Measurements from ENCODE around the gene CYLD.

CYLD gene

DNA sequence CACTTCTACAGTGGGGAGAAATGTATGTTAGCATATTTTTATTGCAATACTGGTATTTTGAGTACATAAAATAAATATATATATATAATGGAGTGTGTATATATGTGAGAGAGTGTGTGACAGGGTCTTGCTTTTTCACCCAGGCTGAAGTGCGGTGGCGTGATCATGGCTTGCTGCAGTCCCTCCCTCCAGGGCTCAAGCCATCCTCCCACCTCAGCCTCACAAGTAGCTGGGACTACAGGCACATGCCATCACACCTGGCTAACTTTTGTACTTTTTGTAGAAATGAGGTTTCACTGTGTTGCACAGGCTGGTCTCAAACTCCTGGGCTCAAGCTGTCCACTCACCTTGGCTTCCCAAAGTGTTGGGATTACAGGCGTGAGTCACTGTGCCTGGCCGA is 4.1 kb downstream of the CYLD start:
- TF ChIP-seq EGR1 (IDR thresholded peaks at IDR 0.05) (no peak), CEBPB (IDR thresholded peaks at IDR 0.05) (no peak), NFIC (IDR thresholded peaks at IDR 0.05) (no peak), RAD21 (IDR thresholded peaks at IDR 0.05; ENCODE audit: low read depth) (no peak), EP300 (IDR thresholded peaks at IDR 0.05; ENCODE audit: borderline replicate concordance) (no peak), YY1 (IDR thresholded peaks at IDR 0.05; ENCODE audit: low read depth) (no peak), TCF12 (IDR thresholded peaks at IDR 0.05; ENCODE audit: low read depth) (no peak), CREB1 (IDR thresholded peaks at IDR 0.05; ENCODE audit: low read depth) (no peak), TAF1 (IDR thresholded peaks at IDR 0.05; ENCODE audit: low read depth) (no peak)
- TF ChIP-seq, protein P1, sequence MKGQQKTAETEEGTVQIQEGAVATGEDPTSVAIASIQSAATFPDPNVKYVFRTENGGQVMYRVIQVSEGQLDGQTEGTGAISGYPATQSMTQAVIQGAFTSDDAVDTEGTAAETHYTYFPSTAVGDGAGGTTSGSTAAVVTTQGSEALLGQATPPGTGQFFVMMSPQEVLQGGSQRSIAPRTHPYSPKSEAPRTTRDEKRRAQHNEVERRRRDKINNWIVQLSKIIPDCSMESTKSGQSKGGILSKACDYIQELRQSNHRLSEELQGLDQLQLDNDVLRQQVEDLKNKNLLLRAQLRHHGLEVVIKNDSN (IDR thresholded peaks at IDR 0.05), result no peak
- TF ChIP-seq, protein P2, sequence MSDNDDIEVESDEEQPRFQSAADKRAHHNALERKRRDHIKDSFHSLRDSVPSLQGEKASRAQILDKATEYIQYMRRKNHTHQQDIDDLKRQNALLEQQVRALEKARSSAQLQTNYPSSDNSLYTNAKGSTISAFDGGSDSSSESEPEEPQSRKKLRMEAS (IDR thresholded peaks at IDR 0.05), result no peak

GRCh38 chr16:50747207-50747956 is 5.5 kb downstream of the CYLD start:
- TF ChIP-seq EP300 (IDR thresholded peaks at IDR 0.05; ENCODE audit: borderline replicate concordance), result no peak
- peak; percentile 47 for TF ChIP-seq RAD21 (IDR thresholded peaks at IDR 0.05; ENCODE audit: low read depth)

DNA sequence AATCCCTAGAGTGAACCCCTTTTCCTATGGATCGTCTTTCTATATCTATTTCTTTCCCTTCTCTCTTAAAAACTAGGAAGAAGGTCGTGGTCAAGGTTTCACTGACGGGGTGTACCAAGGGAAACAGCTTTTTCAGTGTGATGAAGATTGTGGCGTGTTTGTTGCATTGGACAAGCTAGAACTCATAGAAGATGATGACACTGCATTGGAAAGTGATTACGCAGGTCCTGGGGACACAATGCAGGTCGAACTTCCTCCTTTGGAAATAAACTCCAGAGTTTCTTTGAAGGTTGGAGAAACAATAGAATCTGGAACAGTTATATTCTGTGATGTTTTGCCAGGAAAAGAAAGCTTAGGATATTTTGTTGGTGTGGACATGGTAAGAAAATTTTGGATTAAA is 9.6 kb downstream of the CYLD start:
- no peak for TF ChIP-seq CREB1 (IDR thresholded peaks at IDR 0.05; ENCODE audit: low read depth)
- TF ChIP-seq EGR1 (IDR thresholded peaks at IDR 0.05), result no peak
- TF ChIP-seq, protein P1 (IDR thresholded peaks at IDR 0.05), result no peak
- TF ChIP-seq TCF12 (IDR thresholded peaks at IDR 0.05; ENCODE audit: low read depth), result no peak
- no peak for TF ChIP-seq TEAD4 (IDR thresholded peaks at IDR 0.05)
- TF ChIP-seq YY1 (IDR thresholded peaks at IDR 0.05; ENCODE audit: low read depth), result no peak
- no peak for TF ChIP-seq FOXM1 (IDR thresholded peaks at IDR 0.05; ENCODE audit: borderline replicate concordance, low read depth)
- no peak for TF ChIP-seq RAD21 (IDR thresholded peaks at IDR 0.05; ENCODE audit: low read depth)
- no peak for TF ChIP-seq CEBPB (IDR thresholded peaks at IDR 0.05)
- TF ChIP-seq, protein P2 (IDR thresholded peaks at IDR 0.05), result no peak

DNA sequence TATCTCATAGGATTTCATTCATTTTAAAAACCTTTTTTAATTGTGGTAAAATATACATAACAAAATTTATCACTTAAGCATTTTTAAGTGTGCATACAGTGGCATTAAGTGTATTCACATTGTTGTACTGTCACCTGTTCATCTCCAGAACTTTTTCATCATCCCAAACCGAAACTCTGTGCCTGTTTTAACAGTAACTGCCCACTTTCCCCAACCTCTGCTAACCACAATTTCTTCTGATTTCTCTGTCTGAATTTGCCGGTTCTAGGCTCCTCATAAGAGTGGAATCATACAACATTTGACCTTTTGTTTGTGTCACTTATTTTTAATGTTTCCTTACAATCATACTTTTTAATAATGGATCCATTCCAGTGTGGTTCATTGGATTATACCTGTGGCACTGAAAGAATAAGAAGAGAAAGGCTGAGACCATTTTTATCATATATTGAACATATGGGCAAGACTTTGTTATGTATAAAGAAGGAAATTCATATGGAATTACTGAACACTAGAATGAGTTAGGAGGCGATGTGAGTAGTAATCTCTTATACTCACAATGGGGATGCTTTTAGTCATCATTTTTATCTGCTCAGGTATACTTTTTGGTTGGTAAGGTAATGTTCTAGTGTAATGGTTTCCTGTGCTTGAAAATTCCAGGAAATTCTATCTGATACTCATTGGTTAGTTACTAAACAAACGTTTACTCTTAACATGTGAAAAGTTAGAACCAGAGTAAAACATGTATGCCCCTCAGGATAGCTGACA is 10.8 kb downstream of the CYLD start:
- TF ChIP-seq, protein P2 (IDR thresholded peaks at IDR 0.05), result no peak
- no peak for TF ChIP-seq TCF12 (IDR thresholded peaks at IDR 0.05; ENCODE audit: low read depth)
- TF ChIP-seq TEAD4 (IDR thresholded peaks at IDR 0.05), result no peak
- no peak for TF ChIP-seq FOXM1 (IDR thresholded peaks at IDR 0.05; ENCODE audit: borderline replicate concordance, low read depth)
- no peak for TF ChIP-seq EGR1 (IDR thresholded peaks at IDR 0.05)
- no peak for TF ChIP-seq NFIC (IDR thresholded peaks at IDR 0.05)
- no peak for TF ChIP-seq EP300 (IDR thresholded peaks at IDR 0.05; ENCODE audit: borderline replicate concordance)
- TF ChIP-seq REST (IDR thresholded peaks at IDR 0.05; ENCODE audit: low read depth), result no peak

DNA sequence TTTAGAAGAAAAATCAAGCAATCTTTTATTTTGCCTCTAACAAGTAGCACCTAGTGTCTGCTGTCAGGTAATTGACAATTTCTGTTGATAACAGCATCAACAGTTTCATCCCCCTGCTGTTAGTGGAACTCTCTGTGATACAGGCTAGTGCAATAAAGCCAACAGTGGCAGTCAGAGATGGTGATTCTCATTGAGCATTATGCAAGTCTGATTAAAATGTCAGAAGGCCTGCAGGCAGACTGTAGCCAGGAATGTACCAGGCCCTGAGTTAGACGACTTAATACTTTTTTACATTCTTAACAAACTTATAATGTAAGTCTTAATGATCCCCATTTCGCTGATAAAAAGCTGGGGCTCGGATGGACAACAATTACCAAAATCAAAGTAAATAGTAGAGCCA is 14.6 kb downstream of the CYLD start:
- TF ChIP-seq RAD21 (IDR thresholded peaks at IDR 0.05; ENCODE audit: low read depth), result no peak
- TF ChIP-seq CREB1 (IDR thresholded peaks at IDR 0.05; ENCODE audit: low read depth), result no peak
- TF ChIP-seq, protein P2 (IDR thresholded peaks at IDR 0.05), result no peak
- TF ChIP-seq TCF12 (IDR thresholded peaks at IDR 0.05; ENCODE audit: low read depth), result no peak
- no peak for TF ChIP-seq EP300 (IDR thresholded peaks at IDR 0.05; ENCODE audit: borderline replicate concordance)
- no peak for TF ChIP-seq TAF1 (IDR thresholded peaks at IDR 0.05; ENCODE audit: low read depth)
- TF ChIP-seq CEBPB (IDR thresholded peaks at IDR 0.05), result no peak
- TF ChIP-seq REST (IDR thresholded peaks at IDR 0.05; ENCODE audit: low read depth), result no peak
- TF ChIP-seq FOXM1 (IDR thresholded peaks at IDR 0.05; ENCODE audit: borderline replicate concordance, low read depth), result no peak
